CD4-positive, alpha-beta T cell (primary cell): ENCODE data around the gene CRYBG1. TPM values are rescaled to one million over a fixed set of nuclear protein-coding genes. Genes with fewer than 3 reads are reported as not detected.

Experiments used
- ATAC-seq: fragments of 200-7000 bp; cut with Tn5 transposase; one replicate; pipeline ENCODE4 v1.10.0; 2022; ENCODE audit warnings: mild to moderate bottlenecking; ENCODE audit not compliant: poor library complexity
- CTCF ChIA-PET: fragments of 350-600 bp; sonication (Branson Sonifier 250); formaldehyde crosslinking; loops from one replicate; lab custom pipeline; 2021; ENCODE audit warnings: antibody characterized with exemption, inconsistent platforms; lab: Charles Lee
- POLR2A ChIA-PET: fragments of 350-600 bp; sonication (Branson Sonifier 250); formaldehyde crosslinking; loops from one replicate; lab custom pipeline; 2021; ENCODE audit warnings: antibody characterized with exemption, inconsistent platforms; lab: Charles Lee
- DNase-seq, 14 experiments: peaks; one replicate each; pipeline ENCODE4 v3.0.0-alpha.2; 2013 to 2020; ENCODE audit warnings: mixed read lengths in 2 of 14
- H3K27ac ChIP-seq, 2 donors: one replicate each; pipeline versions ENCODE4 v1.5.1 to v1.7.0; 2013; ENCODE audit warnings: low read length in 2 of 2, low read depth in 1 of 2, mild to moderate bottlenecking in 1 of 2
- H3K27me3 ChIP-seq, 2 experiments: 1 replicate in 1 of 2; 2 replicates in 1 of 2; pipeline versions ENCODE4 v1.6.1 to v1.7.0; 2013; ENCODE audit warnings: low read length in 2 of 2, control low read depth in 1 of 2, mild to moderate bottlenecking in 1 of 2, moderate library complexity in 1 of 2; ENCODE audit not compliant: insufficient read depth in 2 of 2, control insufficient read depth in 1 of 2
- H3K36me3 ChIP-seq: one replicate; pipeline ENCODE4 v1.6.1; 2013; ENCODE audit warnings: low read length, control low read depth; ENCODE audit not compliant: insufficient read depth
- H3K4me1 ChIP-seq: one replicate; pipeline ENCODE4 v1.6.1; 2013; ENCODE audit warnings: low read length, control low read depth; ENCODE audit not compliant: insufficient read depth
- H3K4me3 ChIP-seq: one replicate; pipeline ENCODE4 v1.5.1; 2013; ENCODE audit warnings: mild to moderate bottlenecking, low read length, moderate library complexity
- H3K9me3 ChIP-seq, 2 experiments: 1 replicate in 1 of 2; 2 replicates in 1 of 2; pipeline versions ENCODE4 v1.6.1 to v1.7.0; 2013; ENCODE audit warnings: low read length in 2 of 2, mild to moderate bottlenecking in 2 of 2, control low read depth in 1 of 2, moderate library complexity in 1 of 2; ENCODE audit not compliant: control insufficient read depth in 1 of 2, insufficient read depth in 1 of 2
- H3K27ac Mint-ChIP-seq: one replicate; pipeline ENCODE4 v1.8.0; 2020; ENCODE audit warnings: mixed read lengths
- H3K27me3 Mint-ChIP-seq: one replicate; pipeline ENCODE4 v1.8.0; 2021; ENCODE audit warnings: mixed read lengths
- H3K36me3 Mint-ChIP-seq: one replicate; pipeline ENCODE4 v1.8.0; 2021; ENCODE audit warnings: low read depth, mixed read lengths
- H3K4me1 Mint-ChIP-seq: one replicate; pipeline ENCODE4 v1.8.0; 2021; ENCODE audit warnings: low read depth, mixed read lengths
- H3K4me3 Mint-ChIP-seq: one replicate; pipeline ENCODE4 v1.8.0; 2020; ENCODE audit warnings: mild to moderate bottlenecking, mixed read lengths
- H3K9me3 Mint-ChIP-seq: one replicate; pipeline ENCODE4 v1.8.0; 2020; ENCODE audit warnings: mixed read lengths
- CTCF ChIP-seq: fragments of 200-600 bp; IDR thresholded peaks from one replicate; pipeline ENCODE4 v1.8.0; 2022; ENCODE audit warnings: antibody characterized with exemption, mild to moderate bottlenecking
- intact Hi-C, 2 experiments: fragments of 100-400 bp; cut with DNase I in 1 of 2; cut with micrococcal nuclease in 1 of 2; formaldehyde crosslinking; loops; one replicate each; pipeline versions ENCODE4 v1.15.1 to v1.9.0; 2023 to 2025; cut with DNase I, micrococcal nuclease
- total RNA-seq, 174 experiments: library from RNA in 2 of 174; stranded (reverse) in 2 of 174; gene quantifications; one replicate each; pipeline ENCODE4 v1.2.3 and lab custom pipeline; 2021 to 2026

Gene CRYBG1
- total RNA-seq, 2 experiments from 2014 or later, result 58.5 to 59.4 TPM

- no peak overlapping the region for H3K27ac ChIP-seq
- H3K27me3 ChIP-seq, result no peaks in the 10 kb centered on the region
- H3K9me3 ChIP-seq, result no peaks in the 10 kb centered on the region
- no peak overlapping the region for H3K4me3 ChIP-seq
- Mint-ChIP-seq H3K27me3 (no peaks in the 10 kb centered on the region), H3K4me3 (no peak overlapping the region), H3K9me3 (no peaks in the 10 kb centered on the region), H3K36me3 (peaks cover 54% of the 10 kb centered on the region), H3K27ac (no peak overlapping the region), H3K4me1 (peaks cover 5% of the 10 kb centered on the region)
- no peak for DNase-seq
- ChIA-PET CTCF (interaction anchor here (1.3 kb wide), 1 partner anchor 168 kb away, joined by 4 read pairs; no protein-coding TSS in a partner anchor), POLR2A (no interaction called here)
- peaks cover 18% of the 10 kb centered on the region for H3K36me3 ChIP-seq
- H3K4me1 ChIP-seq, result no peaks in the 10 kb centered on the region
- TF ChIP-seq CTCF, result no peak
- no peak for ATAC-seq
- intact Hi-C loops, result no loop called here
Measured at GRCh38 chr6:106612671-106613416, 252.3 kb downstream of the CRYBG1 start.

- intact Hi-C loops, result no loop called here
- Histone ChIP-seq H3K27ac (no peak overlapping the region), H3K4me1 (no peaks in the 10 kb centered on the region), H3K4me3 (no peak overlapping the region), H3K9me3 (no peaks in the 10 kb centered on the region), H3K27me3 (no peaks in the 10 kb centered on the region), H3K36me3 (peaks cover 18% of the 10 kb centered on the region)
- DNase-seq (no peak), ATAC-seq (no peak)
- POLR2A ChIA-PET, result no interaction called here
- H3K9me3 Mint-ChIP-seq, result no peaks in the 10 kb centered on the region
- H3K27me3 Mint-ChIP-seq, result no peaks in the 10 kb centered on the region
- H3K27ac Mint-ChIP-seq, result no peak overlapping the region
- H3K4me3 Mint-ChIP-seq, result no peak overlapping the region
- no peak for TF ChIP-seq CTCF
- H3K36me3 Mint-ChIP-seq, result peaks cover 54% of the 10 kb centered on the region
- no peaks in the 10 kb centered on the region for H3K4me1 Mint-ChIP-seq
- CTCF ChIA-PET, result interaction anchor here (1.3 kb wide), 1 partner anchor 169 kb away, joined by 4 read pairs; no protein-coding TSS in a partner anchor
Measured at GRCh38 chr6:106613590-106613989, 253.1 kb downstream of the CRYBG1 start.

- DNase-seq, result no peak
- H3K9me3 Mint-ChIP-seq, result no peaks in the 10 kb centered on the region
- intact Hi-C loops, result no loop called here
- Histone ChIP-seq H3K4me1 (no peaks in the 10 kb centered on the region), H3K36me3 (peaks cover 21% of the 10 kb centered on the region), H3K27ac (no peak overlapping the region), H3K4me3 (no peak overlapping the region), H3K27me3 (no peaks in the 10 kb centered on the region), H3K9me3 (no peaks in the 10 kb centered on the region)
- H3K27ac Mint-ChIP-seq, result no peak overlapping the region
- no peaks in the 10 kb centered on the region for H3K4me1 Mint-ChIP-seq
- peaks cover 60% of the 10 kb centered on the region for H3K36me3 Mint-ChIP-seq
- TF ChIP-seq CTCF, result no peak
- ChIA-PET POLR2A (no interaction called here), CTCF (no interaction called here)
- no peak for ATAC-seq
- H3K4me3 Mint-ChIP-seq, result no peak overlapping the region
- no peaks in the 10 kb centered on the region for H3K27me3 Mint-ChIP-seq
Measured at GRCh38 chr6:106614166-106614565, 253.6 kb downstream of the CRYBG1 start.
